Fibroblast of lung (primary cell): ENCODE measurements around the gene FANK1. TPM values are rescaled to one million over a fixed set of nuclear protein-coding genes. Genes with fewer than 3 reads are reported as not detected.

Experiments
- DNase-seq, 2 donors: peaks; one replicate each; pipeline versions ENCODE4 v3.0.0 to v3.0.0-alpha.2; 2010; ENCODE audit warnings: low read depth in 2 of 2
- H2AFZ ChIP-seq: 2 replicates; pipeline ENCODE4 v1.5.1; 2012; ENCODE audit warnings: low read length, control low read depth, inconsistent platforms
- H3K27ac ChIP-seq: 2 replicates; pipeline ENCODE4 v1.5.1; 2011; ENCODE audit warnings: low read length, control low read depth; ENCODE audit not compliant: insufficient read depth
- H3K27me3 ChIP-seq: 2 replicates; pipeline ENCODE4 v1.5.1; 2011; ENCODE audit warnings: mild to moderate bottlenecking, low read length; ENCODE audit not compliant: control insufficient read depth, insufficient read depth
- H3K36me3 ChIP-seq: 2 replicates; pipeline ENCODE4 v1.5.1; 2011; ENCODE audit warnings: low read length; ENCODE audit not compliant: control insufficient read depth, insufficient read depth
- H3K4me1 ChIP-seq: 2 replicates; pipeline ENCODE4 v1.5.1; 2011; ENCODE audit warnings: low read length; ENCODE audit not compliant: control insufficient read depth, insufficient read depth; ENCODE audit errors: extremely low read depth
- H3K4me2 ChIP-seq: 2 replicates; pipeline ENCODE4 v1.5.1; 2011; ENCODE audit warnings: low read length, control low read depth; ENCODE audit not compliant: insufficient read depth; ENCODE audit errors: extremely low read depth
- H3K4me3 ChIP-seq, 4 experiments: fragments of 200-600 bp in 1 of 4; sonication (generic) in 1 of 4; replicated peaks in 1 of 4; 2 replicates each; pipeline ENCODE4 v1.5.1; 2011 to 2016; ENCODE audit warnings: low read length in 4 of 4, low read depth in 3 of 4, mild to moderate bottlenecking in 3 of 4, control low read depth in 2 of 4, inconsistent platforms in 1 of 4, mixed read lengths in 1 of 4; ENCODE audit not compliant: insufficient read depth in 1 of 4; ENCODE audit errors: control extremely low read depth in 1 of 4
- H3K79me2 ChIP-seq: 2 replicates; pipeline ENCODE4 v1.5.1; 2012; ENCODE audit warnings: mild to moderate bottlenecking, low read length, inconsistent platforms; ENCODE audit not compliant: control insufficient read depth, insufficient read depth
- H3K9ac ChIP-seq: 2 replicates; pipeline ENCODE4 v1.5.1; 2011; ENCODE audit warnings: mild to moderate bottlenecking, low read length, control low read depth; ENCODE audit not compliant: insufficient read depth
- H3K9me3 ChIP-seq: 2 replicates; pipeline ENCODE4 v1.5.1; 2012; ENCODE audit warnings: low read depth, low read length; ENCODE audit not compliant: control insufficient read depth, insufficient read depth
- H4K20me1 ChIP-seq: 2 replicates; pipeline ENCODE4 v1.5.1; 2011; ENCODE audit warnings: low read length; ENCODE audit not compliant: control insufficient read depth, insufficient read depth; ENCODE audit errors: extremely low read depth
- EZH2 ChIP-seq: IDR thresholded peaks from 2 replicates; pipeline ENCODE4 v1.5.1; 2012; ENCODE audit warnings: low read length, control low read depth, mild to moderate bottlenecking; ENCODE audit errors: missing control alignments
- polyA plus RNA-seq, 2 donors: library from polyadenylated mRNA; depleted of rRNA in 1 of 2; stranded (reverse) in 1 of 2; unstranded in 1 of 2; fragments of >200 nt; gene quantifications; 2 replicates each; pipeline ENCODE4 v1.2.1, GENCODE V29; 2011 to 2012; ENCODE audit warnings: missing spikeins in 1 of 2
- total RNA-seq: library from RNA; depleted of rRNA; stranded (reverse); fragments of >200 nt; gene quantifications from 2 replicates; pipeline ENCODE4 v1.2.1, GENCODE V29; 2014
- TF ChIP-seq, protein P1 (sequence below), 2 donors: IDR thresholded peaks in 1 of 2; conservative IDR thresholded peaks in 1 of 2; 1 replicate in 1 of 2; 2 replicates in 1 of 2; pipeline ENCODE4 v1.5.1; 2011 to 2012; ENCODE audit warnings: low read length in 2 of 2, control low read depth in 1 of 2, inconsistent platforms in 1 of 2, low read depth in 1 of 2, mild to moderate bottlenecking in 1 of 2

FANK1 gene
- total and polyA plus RNA-seq, 2 donors (not counting 1 experiment from before 2014, with no cell fraction given) = 0.83 to 4.4 TPM

DNA sequence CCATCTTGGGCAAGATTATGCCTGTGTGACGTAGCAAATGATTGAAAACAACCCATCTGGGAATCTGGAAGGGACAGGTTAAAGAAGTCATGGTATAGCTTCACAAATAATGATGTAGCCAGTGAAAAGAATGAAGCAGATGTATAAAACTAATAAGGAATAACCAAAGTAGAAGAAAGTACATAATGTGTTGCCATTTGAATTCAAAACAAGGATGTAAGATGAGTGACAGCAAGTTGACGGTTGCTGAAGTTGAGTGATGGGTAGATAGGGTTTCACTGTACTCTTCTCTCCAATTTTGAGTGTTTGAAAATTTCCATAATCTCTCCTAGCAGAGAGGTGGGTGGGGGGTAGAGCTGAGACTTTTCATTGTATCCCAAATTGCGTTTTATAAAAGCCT is 133.6 kb downstream of the FANK1 start:
- H4K20me1 ChIP-seq = no peaks in the 10 kb centered on the region
- H3K9ac ChIP-seq = no peak overlapping the region
- H3K36me3 ChIP-seq = no peaks in the 10 kb centered on the region
- no peaks in the 10 kb centered on the region for H3K4me1 ChIP-seq
- no peaks in the 10 kb centered on the region for H3K27me3 ChIP-seq
- no peak overlapping the region for H3K4me2 ChIP-seq
- no peaks in the 10 kb centered on the region for H3K79me2 ChIP-seq
- no peak for TF ChIP-seq EZH2
- TF ChIP-seq, protein P1, sequence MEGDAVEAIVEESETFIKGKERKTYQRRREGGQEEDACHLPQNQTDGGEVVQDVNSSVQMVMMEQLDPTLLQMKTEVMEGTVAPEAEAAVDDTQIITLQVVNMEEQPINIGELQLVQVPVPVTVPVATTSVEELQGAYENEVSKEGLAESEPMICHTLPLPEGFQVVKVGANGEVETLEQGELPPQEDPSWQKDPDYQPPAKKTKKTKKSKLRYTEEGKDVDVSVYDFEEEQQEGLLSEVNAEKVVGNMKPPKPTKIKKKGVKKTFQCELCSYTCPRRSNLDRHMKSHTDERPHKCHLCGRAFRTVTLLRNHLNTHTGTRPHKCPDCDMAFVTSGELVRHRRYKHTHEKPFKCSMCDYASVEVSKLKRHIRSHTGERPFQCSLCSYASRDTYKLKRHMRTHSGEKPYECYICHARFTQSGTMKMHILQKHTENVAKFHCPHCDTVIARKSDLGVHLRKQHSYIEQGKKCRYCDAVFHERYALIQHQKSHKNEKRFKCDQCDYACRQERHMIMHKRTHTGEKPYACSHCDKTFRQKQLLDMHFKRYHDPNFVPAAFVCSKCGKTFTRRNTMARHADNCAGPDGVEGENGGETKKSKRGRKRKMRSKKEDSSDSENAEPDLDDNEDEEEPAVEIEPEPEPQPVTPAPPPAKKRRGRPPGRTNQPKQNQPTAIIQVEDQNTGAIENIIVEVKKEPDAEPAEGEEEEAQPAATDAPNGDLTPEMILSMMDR (conservative IDR thresholded peaks at IDR 0.05 in 1 of 2, IDR thresholded peaks at IDR 0.05 in 1 of 2; ENCODE audit: low read depth in 1 of 2, low read length in 2 of 2) = no peak
- H3K4me3 ChIP-seq = no peak overlapping the region
- no peak overlapping the region for H3K27ac ChIP-seq
- no peak overlapping the region for H2AFZ ChIP-seq
- H3K9me3 ChIP-seq = no peaks in the 10 kb centered on the region
- no peak for DNase-seq

- no peaks in the 10 kb centered on the region for H3K36me3 ChIP-seq
- H3K4me1 ChIP-seq = no peaks in the 10 kb centered on the region
- no peaks in the 10 kb centered on the region for H3K79me2 ChIP-seq
- H3K27ac ChIP-seq = no peak overlapping the region
- TF ChIP-seq, protein P1 (conservative IDR thresholded peaks at IDR 0.05 in 1 of 2, IDR thresholded peaks at IDR 0.05 in 1 of 2; ENCODE audit: low read depth in 1 of 2, low read length in 2 of 2) = no peak
- no peak for TF ChIP-seq EZH2
- no peaks in the 10 kb centered on the region for H3K27me3 ChIP-seq
- H3K4me3 ChIP-seq = no peak overlapping the region
- no peaks in the 10 kb centered on the region for H4K20me1 ChIP-seq
- no peak overlapping the region for H3K4me2 ChIP-seq
- DNase-seq = no peak
- H3K9ac ChIP-seq = no peak overlapping the region
- no peaks in the 10 kb centered on the region for H3K9me3 ChIP-seq
- H2AFZ ChIP-seq = no peak overlapping the region
Measured at GRCh38 chr10:126034586-126034985, 138.2 kb downstream of the FANK1 start.

- H2AFZ ChIP-seq = no peak overlapping the region
- H3K79me2 ChIP-seq = no peaks in the 10 kb centered on the region
- H4K20me1 ChIP-seq = no peaks in the 10 kb centered on the region
- DNase-seq = no peak
- H3K4me3 ChIP-seq = no peak overlapping the region
- no peaks in the 10 kb centered on the region for H3K9me3 ChIP-seq
- no peaks in the 10 kb centered on the region for H3K4me1 ChIP-seq
- H3K36me3 ChIP-seq = no peaks in the 10 kb centered on the region
- H3K27ac ChIP-seq = no peak overlapping the region
- TF ChIP-seq EZH2 = no peak
- TF ChIP-seq, protein P1 (conservative IDR thresholded peaks at IDR 0.05 in 1 of 2, IDR thresholded peaks at IDR 0.05 in 1 of 2; ENCODE audit: low read depth in 1 of 2, low read length in 2 of 2) = no peak
- H3K9ac ChIP-seq = no peak overlapping the region
- H3K27me3 ChIP-seq = no peaks in the 10 kb centered on the region
- no peak overlapping the region for H3K4me2 ChIP-seq
Measured at GRCh38 chr10:126036515-126036914, 140.2 kb downstream of the FANK1 start.
